HG03439 (cell line): ENCODE measurements around the gene OLAH.
"Not testable (repeated sequence)": the region's sequence is repeated elsewhere in the genome, so short reads cannot be mapped to it uniquely, and the experiment has no call there.

Source experiments
- ATAC-seq: cut with Tn5 transposase; IDR thresholded peaks from one replicate; pipeline ENCODE4 v1.9.1; 2021; ENCODE audit warnings: mild to moderate bottlenecking, moderate library complexity; ENCODE audit not compliant: unreplicated experiment

The OLAH gene

DNA sequence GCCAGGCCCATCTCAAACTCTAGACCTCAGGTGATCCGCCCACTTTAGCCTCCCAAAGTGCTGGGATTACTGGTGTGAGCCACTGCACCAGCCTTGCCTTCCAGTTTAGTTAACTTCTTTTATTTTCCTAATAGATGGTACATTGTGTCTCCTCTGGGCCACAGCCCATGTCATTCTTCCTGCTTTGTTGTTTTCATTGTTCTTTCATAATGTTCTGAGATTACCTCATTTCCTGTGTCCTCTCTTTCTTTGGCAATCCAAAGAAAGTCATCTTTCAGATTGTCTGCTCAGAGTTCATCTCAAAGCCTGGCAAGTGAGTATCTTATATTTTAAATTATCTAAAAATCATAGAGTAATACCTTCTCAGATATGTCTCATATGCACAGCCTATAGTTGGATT lies at the start of gene OLAH:
Gene OLAH (plus strand): TSS at position 270 of the 400 bp plus-strand sequence. CDS start 3,346 bp downstream, outside the sequence.
- no peak for ATAC-seq

DNA sequence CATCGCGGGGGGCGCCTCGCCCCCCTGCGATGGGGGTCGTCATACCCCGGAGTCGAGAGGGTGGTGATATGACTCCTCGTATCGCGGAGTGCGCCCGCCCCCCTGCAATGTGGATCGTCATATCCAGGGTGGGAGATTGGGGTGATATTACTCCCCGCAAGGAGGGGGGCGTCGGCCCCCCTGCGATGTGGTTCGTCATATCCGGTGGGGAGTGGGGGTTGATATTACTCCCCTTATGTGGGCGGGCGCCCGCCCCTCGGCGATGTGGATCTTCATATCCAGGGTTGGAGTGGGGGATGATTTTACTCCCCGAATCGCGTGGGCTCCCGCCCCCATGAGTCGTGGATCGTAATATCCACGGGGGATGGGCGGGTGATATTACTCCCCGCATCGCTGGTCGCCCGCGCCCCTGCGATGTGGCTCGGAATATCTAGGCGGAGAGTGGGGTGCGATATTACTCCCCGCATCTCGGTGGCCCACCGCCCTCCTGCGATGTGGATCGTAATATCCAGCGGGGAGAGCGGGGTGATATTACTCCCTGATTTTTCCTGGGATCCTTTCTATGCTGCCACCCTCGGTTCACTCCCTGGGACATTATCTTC lies 47.7 kb upstream of the OLAH start:
- no peak for ATAC-seq

DNA sequence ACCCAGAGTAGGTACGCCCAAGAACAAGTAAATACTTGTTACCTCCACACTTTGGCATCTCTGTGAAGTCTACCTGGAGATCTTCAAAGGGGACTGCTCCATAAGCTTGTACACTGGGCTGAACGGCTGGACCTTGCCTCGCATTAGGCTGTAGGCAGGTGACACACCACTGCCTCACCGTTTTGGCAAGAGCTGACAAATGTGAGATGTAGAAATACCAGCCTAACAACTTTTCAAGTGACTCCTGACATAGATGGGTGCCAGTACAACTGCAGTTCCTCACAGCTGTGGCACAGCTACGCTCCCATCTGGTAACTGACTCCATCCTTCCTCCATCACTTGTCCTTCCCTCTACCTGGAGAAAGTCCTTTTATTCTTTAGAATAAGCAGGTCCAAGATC lies 30.2 kb upstream of the OLAH start:
- not testable (repeated sequence) for ATAC-seq

DNA sequence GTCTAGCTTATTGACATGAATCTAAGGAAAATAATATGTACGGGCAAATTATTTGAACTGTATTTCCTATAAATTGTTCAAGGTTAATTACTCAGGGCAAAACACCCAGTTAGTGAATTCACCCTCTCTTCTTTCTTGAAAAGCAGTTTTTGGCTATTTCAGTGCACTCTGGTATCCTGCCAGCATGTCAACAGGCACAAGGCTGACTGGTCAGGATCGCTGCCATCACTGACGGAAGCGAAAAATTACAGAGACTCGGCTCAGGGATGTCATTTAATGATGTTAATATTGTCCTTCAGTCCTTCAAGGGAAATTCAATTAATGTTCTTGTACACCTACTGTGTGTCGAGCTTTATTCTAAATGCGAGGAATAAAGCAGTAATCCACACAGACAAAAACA lies 28.3 kb upstream of the OLAH start:
- no peak for ATAC-seq

DNA sequence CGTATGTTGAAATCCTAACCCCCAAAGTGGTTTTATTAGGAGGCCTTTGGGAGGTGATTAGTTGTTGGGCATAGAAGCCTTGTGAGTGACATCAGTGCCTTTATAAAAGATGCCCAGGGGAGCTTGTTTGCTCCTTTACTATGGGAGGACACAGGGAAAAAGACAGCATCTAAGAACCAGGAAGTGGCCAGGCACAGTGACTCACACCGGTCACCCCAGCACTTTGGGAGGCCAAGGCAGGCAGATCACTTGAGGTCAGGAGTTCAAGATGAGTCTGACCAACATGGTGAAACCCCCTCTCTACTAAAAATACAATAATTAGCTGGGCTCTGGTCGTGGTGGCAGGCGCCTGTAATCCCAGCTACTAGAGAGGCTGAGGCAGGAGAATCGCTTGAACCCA lies 22.8 kb upstream of the OLAH start:
- ATAC-seq, result not testable (repeated sequence)

DNA sequence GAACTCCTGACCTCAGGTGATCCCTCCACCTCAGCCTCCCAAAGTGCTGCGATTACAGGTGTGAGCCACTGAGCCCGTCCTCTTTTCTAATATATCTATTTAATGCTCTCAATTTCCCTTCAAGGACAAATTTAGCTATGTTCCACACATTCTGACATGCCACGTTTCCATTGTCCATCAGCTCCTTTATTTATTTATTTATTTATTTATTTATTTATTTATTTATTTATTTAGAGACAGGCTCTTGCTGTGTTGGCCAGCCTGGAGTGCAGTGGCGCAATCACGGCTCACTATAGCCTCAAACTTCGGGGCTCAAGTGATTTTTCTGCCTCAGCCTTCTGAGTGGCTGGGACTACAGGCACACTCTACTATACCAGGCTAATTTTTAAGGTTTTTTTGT lies 20.7 kb upstream of the OLAH start:
- ATAC-seq, result not testable (repeated sequence)

DNA sequence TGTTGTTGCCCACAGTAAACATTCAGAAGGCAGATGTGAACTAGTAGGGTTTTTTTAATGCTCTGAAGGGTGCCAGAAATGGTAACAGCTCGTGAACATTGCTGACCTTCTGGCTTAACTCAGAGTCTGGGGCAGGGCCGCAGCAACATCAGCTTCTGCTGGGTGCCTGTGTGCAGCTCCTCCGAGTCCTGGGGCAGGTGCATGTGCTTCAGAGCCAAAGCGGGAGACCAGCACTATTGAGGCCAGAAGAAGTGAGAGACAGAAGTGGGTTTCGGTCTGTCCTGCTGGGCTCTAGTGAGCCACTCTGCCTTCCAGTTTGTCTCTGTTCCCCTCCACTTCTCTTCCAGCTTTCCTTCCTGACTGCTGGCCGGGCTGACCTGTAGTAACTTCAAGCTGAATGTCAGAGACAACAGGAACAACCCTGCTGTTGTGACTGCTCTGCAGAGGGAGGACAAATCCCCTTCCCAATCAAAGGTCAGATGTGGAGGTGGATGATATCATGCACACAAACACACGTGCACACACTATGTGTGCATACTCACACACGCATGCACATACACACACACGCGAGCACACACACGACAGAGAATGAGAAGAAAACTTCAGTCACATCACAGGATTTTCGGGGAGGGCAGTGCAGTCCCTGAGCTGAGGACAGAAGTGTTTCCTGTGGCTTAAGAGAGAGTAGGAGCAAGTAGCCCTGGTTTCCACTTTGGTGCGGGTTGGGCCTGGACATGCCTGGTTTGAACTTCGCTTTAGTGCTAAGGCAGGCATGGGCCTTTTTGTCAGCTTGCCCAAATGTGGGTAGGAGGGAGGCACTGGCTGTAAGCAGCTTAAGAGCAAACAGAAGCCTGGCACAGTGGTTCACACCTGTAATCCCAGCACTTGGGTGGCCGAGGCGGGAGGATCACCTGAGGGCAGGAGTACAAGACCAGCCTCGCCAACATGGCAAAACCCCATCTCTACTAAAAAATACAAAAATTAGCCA lies 19.4 kb upstream of the OLAH start:
- not testable (repeated sequence) for ATAC-seq

DNA sequence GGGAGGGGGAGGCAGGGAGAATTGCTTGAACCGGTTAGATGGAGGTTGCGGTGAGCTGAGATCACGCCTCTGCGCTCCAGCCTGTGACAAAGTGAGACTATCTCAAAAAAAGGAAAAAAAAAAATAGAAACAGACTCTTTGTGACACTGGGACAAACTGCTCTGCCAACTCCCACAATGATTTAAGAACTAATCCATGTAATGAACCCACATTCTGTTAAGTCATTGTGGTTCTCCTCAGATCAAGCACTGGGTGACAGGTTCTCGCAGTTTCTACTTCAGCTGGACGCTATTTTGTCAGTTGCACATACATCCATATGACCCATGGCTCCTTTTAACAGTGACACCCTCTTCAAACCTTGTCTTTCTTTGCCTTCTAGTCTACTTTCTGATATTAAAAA lies 18.7 kb upstream of the OLAH start:
- not testable (repeated sequence) for ATAC-seq

DNA sequence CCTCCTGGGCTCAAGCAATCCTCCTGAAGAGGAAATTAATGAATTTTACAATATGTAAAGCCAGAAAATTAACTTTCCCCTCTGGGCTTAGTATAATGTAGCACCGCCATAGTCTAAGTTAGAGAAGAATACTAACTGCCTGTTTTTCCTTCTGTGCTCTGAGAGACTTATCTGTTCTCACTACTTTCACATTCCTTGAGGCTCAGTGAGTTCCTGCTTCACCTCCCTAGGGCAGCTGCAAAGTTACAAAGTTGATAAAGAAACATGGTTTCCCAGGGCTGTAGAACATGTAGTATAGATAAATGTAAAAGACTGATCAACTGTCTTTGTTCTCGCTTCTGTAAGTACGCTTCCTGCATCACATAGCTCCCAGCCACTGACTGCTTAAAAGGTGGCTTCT lies 16.0 kb upstream of the OLAH start:
- ATAC-seq, result no peak

DNA sequence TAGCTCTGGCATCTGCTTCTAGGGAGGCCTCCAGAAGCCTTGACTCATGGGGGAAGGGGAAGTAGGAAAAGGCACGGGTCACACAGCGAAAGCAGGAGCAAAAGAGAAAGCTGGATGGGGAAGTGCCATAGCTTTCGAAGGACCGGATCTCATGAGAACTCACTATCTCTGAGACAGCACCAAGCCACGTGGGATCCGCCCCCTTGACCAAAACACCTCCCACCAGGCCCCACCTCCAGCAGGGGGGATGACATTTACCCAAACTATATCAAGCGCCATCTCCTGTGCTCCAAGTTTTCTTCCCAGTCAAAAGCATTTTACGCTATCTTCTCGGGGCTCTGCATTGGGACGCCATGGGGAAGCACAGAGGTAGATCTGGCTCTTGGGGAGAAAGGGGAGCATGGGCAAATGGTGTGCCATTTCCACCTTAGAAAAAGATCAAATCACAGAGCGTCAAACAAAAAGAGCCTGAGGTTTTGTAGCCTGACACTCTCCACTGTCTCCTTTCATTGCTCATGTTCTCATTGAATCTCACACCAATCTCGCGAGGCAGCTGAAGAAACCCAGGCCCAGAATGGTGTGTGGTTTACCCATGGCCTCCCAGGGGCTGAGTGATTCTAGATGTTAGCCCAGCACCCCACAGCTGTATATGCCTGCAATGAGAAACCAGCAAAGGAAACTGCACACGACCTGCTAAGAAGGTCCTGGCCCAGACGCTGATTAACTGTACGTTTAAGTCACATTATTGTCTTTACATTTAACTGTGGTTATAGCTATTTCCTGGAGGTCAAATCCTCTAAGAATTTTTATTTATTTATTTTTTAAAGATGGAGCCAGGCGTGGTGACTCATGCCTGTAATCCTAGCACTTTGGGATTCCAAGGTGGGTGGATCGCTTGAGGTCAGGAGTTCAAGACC lies 8.1 kb upstream of the OLAH start:
- ATAC-seq, result no peak

DNA sequence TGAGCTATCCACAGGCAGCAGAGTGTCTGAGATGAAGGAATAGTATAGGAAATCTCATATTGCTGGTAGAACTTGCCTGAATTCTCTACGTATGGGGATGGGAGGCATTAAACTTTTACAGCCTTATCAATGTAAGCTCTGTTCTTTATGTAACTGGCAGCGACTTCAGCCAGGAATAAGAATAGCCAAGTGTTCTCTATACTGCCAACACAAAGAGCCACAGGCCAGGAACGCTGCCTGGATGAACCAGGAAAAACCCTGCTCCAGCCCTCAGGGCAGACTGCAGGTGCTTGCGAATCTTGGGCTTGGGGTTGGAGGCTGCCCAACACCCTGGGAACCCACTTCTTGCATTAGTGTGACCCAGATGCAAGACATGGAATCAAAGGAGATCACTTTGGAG lies 6.1 kb upstream of the OLAH start:
- ATAC-seq, result no peak

DNA sequence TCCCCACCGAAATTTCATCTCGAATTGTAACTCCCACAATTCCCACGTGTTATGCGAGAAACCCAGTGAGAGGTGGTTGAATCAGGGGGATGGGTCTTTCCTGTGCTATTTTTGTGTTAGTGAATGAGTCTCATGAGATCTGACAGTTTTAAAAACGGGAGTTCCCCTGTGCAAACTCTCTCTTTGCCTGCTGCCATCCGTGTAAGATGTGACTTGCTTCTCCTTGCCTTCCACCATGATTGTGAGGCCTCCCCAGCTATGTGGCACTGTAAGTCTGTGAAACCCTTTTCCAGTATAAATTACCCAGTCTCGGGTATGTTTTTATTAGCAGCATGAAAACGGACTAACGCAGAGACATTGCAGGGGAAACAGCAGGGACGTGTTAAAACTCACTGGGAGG lies 5.3 kb upstream of the OLAH start:
- no peak for ATAC-seq

DNA sequence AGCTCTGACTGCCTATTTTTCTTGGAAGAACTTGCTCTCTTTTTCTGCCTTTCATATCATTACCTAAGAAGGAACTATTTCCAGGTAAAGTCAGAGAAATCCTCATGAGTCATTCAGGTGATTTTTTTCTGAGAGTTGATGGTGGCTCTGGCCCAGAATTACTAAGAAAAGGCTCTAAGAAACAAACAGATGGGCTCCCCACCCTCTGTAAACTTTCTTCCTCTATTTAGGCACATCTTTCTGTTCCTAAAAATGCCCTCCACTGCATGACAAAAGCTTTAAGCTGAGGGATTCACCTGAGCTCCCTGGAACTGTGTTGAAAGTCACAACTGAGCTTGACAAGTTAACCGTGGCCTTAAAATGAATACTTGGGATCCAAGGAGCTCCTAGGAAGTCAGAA lies 1.6 kb downstream of the OLAH start:
- ATAC-seq, result no peak

DNA sequence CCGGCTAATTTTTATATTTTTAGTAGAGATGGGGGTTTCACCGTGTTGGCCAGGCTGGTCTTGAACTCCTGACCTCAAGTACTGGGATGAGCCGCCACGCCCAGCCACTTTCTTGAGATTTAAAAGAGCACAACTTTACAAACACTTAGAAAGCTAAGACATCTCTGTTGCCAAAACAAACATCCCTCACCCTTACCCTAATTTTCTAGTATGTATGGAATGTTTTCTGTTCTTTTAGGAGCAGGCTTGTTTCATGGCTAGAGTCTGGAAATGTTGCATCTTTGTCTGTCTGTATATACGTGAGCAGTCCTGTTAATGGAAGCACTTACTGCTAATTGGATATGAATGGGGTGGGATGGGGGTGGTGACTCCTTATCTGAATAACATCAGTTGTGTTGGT lies 2.9 kb downstream of the OLAH start:
- no peak for ATAC-seq

DNA sequence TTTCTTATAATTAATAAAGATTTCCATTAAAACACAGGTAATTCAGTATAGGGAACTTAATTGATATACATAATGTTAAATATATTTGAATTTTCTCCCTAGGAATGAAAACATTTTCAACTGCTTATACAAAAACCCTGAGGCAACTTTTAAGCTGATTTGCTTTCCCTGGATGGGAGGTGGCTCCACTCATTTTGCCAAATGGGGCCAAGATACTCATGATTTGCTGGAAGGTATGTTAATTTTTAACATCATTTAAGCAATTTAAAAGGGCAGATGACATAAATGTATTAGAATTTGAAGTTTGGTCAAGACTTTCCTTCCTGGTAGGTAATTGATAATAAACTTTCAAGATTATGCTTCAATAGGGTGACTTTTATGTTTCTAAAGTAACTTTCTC lies 5.8 kb downstream of the OLAH start:
- no peak for ATAC-seq

DNA sequence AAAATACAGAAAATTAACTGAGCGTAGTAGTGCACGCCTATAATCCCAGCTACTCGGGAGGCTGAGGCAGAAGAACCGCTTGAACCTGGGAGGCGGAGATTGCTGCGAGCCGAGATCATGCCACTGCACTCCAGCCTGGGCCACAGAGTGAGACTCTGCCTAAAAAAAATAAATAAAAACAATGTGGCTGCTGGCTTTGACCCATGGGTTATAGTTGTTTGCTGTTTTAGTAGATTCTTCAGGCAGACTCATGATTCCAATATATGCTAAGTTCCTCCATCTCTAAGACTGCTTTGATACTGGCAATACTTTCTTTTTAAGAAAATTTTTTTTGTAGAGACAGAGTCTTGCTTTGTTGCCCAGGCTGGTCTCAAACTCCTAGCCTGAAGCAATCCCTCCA lies 8.4 kb downstream of the OLAH start:
- ATAC-seq, result no peak

DNA sequence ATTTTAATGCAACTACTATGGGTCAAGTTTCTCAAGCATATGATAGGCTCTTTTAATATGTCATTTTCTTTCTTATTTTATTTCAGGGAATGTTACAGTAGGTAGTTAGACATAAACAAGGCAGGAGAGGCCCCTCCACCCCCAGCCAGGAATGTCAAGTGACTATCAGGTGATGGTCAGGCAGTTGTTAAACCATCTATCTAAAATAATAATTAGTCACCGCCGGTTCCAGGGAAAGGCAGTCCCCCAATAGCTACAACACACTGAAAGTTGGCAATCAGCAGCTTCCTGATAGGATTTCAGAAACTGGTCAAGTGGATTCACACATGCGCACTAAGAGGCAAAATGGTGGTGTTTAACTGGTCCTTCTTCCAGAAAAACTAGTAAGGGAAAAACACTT lies 9.3 kb downstream of the OLAH start:
- no peak for ATAC-seq

DNA sequence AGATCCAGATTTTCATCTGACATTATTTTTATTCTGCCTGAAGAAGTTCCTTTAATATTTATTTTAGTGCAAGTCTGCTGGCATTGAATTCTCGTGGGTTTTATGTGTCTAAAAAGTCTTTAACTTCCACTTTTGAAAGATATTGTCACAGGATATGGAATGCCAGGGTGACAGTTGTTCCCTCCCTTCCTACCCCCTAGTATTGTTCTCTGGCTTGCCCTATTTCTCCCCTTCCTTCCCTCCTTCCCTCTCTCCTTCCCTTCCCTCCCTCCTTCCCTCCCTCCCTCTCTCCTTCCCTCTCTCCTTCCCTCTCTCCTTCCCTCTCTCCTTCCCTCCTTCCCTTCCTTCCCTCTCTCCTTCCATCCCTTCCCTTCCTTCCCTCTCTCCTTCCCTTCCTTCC lies 14.9 kb downstream of the OLAH start:
- no peak for ATAC-seq

DNA sequence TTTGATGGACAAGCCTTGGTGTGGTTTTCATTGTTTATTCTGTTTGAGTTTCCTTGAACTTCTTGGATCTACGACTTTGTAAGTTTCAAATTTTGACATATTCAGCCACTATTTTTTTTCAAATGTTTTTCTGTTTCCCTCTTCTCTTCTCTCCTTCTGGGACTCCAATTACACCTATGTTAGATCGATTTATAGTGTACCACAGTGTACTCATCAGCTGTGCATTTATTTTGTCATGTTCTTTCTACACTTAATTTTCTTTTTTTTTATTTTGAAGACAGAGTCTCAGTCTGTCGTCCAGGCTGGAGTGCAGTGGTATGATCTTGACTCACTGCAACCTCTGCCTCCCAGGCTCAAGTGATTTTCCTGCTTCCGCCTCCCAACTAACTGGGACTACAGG lies 16.2 kb downstream of the OLAH start:
- no peak for ATAC-seq

DNA sequence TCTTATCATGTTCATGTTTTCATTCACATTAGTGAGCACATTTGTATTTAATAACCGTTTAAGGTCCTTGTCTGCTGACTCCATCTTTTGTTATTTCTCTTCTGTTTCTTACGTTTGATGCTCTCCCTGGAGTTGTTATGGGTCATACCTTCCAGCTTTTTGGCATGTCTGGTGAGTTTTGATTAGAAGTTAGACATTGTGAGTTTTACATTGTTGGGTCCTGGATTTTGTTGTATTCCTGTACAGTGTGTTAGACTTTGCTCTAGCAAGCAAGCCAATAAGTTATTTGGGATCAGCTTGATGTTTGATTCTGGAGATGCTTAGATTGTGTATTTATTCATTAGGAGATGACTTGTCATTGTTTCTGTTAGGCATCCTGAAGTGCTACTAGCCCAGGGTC lies 16.9 kb downstream of the OLAH start:
- no peak for ATAC-seq

DNA sequence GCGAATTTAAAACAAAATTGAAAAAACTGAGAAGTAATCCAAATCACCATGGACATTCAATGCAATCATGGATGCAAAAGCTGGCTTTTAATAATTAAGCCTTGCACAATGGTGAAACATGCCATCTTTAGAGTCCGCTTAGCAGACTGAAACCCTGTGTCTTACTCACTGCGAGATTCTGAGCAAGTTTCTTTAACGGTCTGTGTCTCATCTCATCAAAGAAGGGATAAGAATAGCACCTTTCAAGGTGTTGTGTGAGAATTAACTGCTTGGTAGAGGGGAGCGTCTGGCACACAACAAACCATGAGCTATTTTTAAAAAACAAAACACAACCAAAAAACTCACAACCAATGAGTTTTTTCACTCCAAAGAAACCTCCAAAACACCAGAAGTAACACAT lies 23.4 kb downstream of the OLAH start:
- no peak for ATAC-seq
